ENCODE data around the gene SRF.

DNA sequence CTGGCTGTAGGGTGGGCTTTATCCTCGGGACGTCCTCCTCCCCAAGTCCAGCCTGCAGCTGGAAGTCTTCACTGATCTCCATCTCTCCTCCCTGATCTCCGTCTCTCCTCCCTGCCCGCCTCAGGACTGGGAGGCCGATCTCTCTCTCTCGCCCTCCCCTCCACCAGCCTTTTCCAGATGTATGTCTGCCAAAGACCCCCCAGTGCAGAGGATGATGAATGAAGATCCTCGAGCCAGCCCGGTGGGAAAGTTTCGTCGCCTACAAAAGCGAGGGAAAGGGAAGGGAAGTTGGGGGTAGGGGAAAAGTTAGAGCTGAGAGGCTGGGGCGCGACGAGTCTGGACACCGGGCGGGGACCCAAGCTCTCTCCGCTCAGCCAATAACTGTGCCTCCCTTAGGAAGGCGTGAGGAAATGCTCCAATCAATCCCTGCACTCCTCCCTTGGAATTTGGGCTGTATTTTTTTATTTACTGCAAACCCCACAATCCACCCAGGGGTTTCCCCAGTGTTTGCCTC, 595 bp upstream of the SRF start:
- TF ChIP-seq, protein P1, sequence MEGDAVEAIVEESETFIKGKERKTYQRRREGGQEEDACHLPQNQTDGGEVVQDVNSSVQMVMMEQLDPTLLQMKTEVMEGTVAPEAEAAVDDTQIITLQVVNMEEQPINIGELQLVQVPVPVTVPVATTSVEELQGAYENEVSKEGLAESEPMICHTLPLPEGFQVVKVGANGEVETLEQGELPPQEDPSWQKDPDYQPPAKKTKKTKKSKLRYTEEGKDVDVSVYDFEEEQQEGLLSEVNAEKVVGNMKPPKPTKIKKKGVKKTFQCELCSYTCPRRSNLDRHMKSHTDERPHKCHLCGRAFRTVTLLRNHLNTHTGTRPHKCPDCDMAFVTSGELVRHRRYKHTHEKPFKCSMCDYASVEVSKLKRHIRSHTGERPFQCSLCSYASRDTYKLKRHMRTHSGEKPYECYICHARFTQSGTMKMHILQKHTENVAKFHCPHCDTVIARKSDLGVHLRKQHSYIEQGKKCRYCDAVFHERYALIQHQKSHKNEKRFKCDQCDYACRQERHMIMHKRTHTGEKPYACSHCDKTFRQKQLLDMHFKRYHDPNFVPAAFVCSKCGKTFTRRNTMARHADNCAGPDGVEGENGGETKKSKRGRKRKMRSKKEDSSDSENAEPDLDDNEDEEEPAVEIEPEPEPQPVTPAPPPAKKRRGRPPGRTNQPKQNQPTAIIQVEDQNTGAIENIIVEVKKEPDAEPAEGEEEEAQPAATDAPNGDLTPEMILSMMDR (IDR thresholded peaks at IDR 0.05), result no peak
- no peak for TF ChIP-seq EZH2 (IDR thresholded peaks at IDR 0.05; ENCODE audit: borderline replicate concordance, insufficient read depth, low read depth, low read length, poor library complexity, severe bottlenecking)

Measured in B cell (primary cell).